Neural crest cell (in vitro differentiated cells): ENCODE results near the gene CDK7. TPM values are rescaled to one million over a fixed set of nuclear protein-coding genes. Genes with fewer than 3 reads are reported as not detected.
A peak's percentile ranks its signal among the peaks of the same experiment; 100 is the strongest.

Source experiments
- DNase-seq: peaks from one replicate; pipeline ENCODE4 v3.0.0; 2021; ENCODE audit warnings: low read depth, mixed read lengths, low spot score
- H3K27ac Mint-ChIP-seq: one replicate; pipeline ENCODE4 v1.8.0; 2021; ENCODE audit warnings: mild to moderate bottlenecking, mixed read lengths; ENCODE audit not compliant: unreplicated experiment
- H3K27me3 Mint-ChIP-seq: 2 replicates; pipeline ENCODE4 v1.8.0; 2021; ENCODE audit warnings: low read depth, mild to moderate bottlenecking, mixed read lengths
- H3K36me3 Mint-ChIP-seq: 2 replicates; pipeline ENCODE4 v1.8.0; 2021; ENCODE audit warnings: low read depth, mild to moderate bottlenecking, mixed read lengths
- H3K4me1 Mint-ChIP-seq: 2 replicates; pipeline ENCODE4 v1.8.0; 2021; ENCODE audit warnings: mixed read lengths
- H3K4me3 Mint-ChIP-seq: one replicate; pipeline ENCODE4 v1.8.0; 2021; ENCODE audit warnings: mild to moderate bottlenecking, mixed read lengths
- H3K9me3 Mint-ChIP-seq: 2 replicates; pipeline ENCODE4 v1.8.0; 2021; ENCODE audit warnings: mixed read lengths
- total RNA-seq: library from RNA; stranded (reverse); gene quantifications from 2 replicates; pipeline ENCODE4 v1.2.1, GENCODE V29; 2021
- TF ChIP-seq, protein P1 (sequence below): fragments of 200-600 bp; sonication (generic); conservative IDR thresholded peaks from 2 replicates; pipeline ENCODE4 v1.5.0; 2021; ENCODE audit warnings: antibody characterized with exemption, mild to moderate bottlenecking

The CDK7 gene
- total RNA-seq, 1 donor from 2014 or later, result 29.4 TPM

DNA sequence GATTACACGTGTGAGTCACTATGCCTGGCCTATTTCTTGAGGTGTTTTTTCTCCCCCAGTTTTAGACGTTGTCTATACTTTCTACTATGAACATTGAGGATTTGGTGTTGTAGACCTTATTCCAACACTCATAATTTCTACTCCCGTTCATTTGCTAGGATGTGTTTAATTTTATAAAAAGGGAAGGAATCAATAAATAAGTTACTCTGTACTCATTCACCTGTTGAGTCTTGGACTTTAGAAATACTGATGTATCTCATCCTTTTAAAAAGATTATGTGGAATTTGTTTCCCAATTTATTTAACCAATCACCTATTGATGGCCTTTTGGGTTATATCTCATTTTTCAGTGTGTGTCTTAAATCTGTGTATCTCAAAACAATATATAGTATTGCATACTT, 3.2 kb downstream of the CDK7 start:
- Mint-ChIP-seq H3K9me3 (no peaks in the 10 kb centered on the region), H3K4me1 (peaks cover 29% of the 10 kb centered on the region), H3K4me3 (peak overlapping the region; percentile 85), H3K27me3 (no peaks in the 10 kb centered on the region), H3K36me3 (peaks cover 18% of the 10 kb centered on the region), H3K27ac (no peak overlapping the region)
- TF ChIP-seq, protein P1, sequence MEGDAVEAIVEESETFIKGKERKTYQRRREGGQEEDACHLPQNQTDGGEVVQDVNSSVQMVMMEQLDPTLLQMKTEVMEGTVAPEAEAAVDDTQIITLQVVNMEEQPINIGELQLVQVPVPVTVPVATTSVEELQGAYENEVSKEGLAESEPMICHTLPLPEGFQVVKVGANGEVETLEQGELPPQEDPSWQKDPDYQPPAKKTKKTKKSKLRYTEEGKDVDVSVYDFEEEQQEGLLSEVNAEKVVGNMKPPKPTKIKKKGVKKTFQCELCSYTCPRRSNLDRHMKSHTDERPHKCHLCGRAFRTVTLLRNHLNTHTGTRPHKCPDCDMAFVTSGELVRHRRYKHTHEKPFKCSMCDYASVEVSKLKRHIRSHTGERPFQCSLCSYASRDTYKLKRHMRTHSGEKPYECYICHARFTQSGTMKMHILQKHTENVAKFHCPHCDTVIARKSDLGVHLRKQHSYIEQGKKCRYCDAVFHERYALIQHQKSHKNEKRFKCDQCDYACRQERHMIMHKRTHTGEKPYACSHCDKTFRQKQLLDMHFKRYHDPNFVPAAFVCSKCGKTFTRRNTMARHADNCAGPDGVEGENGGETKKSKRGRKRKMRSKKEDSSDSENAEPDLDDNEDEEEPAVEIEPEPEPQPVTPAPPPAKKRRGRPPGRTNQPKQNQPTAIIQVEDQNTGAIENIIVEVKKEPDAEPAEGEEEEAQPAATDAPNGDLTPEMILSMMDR, result no peak
- DNase-seq, result no peak

DNA sequence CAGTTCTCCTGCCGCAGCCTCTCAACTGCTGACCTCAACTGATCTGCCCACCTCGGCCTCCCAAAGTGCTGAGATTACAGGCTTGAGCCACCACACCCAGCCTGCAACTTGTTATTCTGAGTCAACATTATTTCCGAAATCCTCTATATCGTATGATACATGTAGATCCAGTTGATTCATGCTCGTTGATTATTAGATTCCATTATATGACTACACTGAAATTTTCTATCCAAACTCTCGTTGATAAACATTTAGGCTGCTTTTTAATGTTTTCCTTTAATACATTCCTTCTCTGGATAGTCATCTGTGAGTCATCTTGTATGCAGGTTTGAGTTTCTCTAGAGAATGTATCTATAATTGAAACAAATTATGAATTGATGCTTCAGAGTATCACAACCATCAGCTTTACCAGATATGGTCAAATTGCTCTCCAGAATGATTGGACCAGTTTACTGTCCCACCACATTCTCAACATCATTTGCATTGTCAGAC, 4.1 kb downstream of the CDK7 start:
- TF ChIP-seq, protein P1, result no peak
- Mint-ChIP-seq H3K9me3 (peaks cover 3% of the 10 kb centered on the region), H3K27ac (no peak overlapping the region), H3K4me3 (peak overlapping the region; percentile 55), H3K4me1 (peaks cover 29% of the 10 kb centered on the region), H3K36me3 (peaks cover 24% of the 10 kb centered on the region), H3K27me3 (no peaks in the 10 kb centered on the region)
- DNase-seq, result no peak

DNA sequence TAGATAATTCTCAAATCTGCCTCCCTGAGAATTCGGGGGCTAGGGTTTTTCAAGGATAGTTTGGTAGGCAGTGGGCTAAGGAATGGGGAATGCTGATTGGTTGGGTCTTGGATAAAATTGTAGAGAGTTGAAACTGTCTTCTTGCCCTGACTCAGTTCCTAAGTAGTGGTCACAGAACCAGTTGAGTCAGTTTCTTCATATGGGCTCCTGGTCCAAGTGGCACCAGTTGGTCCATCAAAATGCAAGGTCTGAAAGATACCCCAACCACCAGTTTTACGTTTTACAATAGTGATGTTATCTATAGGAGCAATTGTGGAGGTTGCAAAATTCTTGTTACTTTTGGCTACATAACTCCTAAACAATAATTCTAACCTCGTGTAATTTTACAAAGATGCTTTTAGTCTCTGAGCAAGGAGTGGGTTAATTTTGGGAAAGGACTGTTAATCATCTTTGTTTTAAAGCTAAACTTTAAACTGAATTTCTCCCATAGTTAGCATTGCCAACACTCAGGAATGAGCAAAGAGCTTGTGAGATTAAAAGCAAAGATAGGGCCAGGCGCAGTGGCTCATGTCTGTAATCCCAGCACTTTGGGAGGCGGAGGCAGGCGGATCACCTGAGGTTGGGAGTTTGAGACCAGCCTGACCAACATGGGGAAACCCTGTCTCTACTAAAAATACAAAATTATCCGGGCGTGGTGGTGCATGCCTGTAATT, 7.7 kb downstream of the CDK7 start:
- TF ChIP-seq, protein P1, result no peak
- Mint-ChIP-seq H3K9me3 (peaks cover 12% of the 10 kb centered on the region), H3K27me3 (no peaks in the 10 kb centered on the region), H3K4me3 (no peak overlapping the region), H3K36me3 (peaks cover 37% of the 10 kb centered on the region), H3K4me1 (peaks cover 6% of the 10 kb centered on the region), H3K27ac (no peak overlapping the region)
- DNase-seq, result no peak

DNA sequence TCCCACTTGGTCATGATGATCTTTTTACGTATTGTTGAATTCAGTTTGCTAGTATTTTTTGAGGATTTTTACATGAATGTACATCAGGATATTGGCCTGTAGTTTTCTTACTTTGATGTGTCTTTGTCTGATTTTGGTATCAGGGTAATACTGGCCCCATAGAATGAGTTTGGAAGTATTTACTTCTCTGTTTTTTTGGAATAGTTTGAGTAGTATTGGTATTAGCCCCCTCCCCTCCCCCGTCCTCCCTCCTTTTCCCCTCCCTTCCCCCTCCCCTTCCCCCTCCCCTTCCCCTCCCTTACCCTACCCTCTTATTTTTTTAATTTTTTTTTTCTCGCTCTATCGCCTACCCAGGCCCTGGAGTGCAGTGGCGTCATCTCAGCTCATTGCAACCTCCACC, 10.3 kb downstream of the CDK7 start:
- TF ChIP-seq, protein P1, result no peak
- peaks cover 6% of the 10 kb centered on the region for H3K4me1 Mint-ChIP-seq
- H3K27ac Mint-ChIP-seq, result no peak overlapping the region
- DNase-seq, result no peak
- no peak overlapping the region for H3K4me3 Mint-ChIP-seq
- H3K27me3 Mint-ChIP-seq, result no peaks in the 10 kb centered on the region
- H3K9me3 Mint-ChIP-seq, result peaks cover 12% of the 10 kb centered on the region
- peaks cover 39% of the 10 kb centered on the region for H3K36me3 Mint-ChIP-seq

DNA sequence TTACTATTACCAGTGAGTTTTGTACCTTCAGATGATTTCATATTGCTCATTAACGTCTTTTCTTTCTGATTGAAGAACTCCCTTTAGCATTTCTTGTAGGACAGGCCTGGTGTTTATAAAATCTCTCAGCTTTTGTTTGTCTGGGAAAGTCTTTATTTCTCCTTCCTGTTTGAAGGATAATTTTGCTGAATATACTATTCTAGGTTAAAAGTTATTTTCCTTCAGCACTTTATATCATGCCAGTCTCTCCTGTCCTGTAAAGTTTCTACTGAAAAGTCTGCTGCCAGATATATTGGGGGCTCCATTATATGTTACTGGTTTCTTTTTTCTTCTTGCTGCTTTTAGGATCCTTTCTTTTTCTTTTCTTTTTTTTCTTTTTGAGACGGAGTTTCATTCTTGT, 13.3 kb downstream of the CDK7 start:
- peaks cover 4% of the 10 kb centered on the region for H3K4me1 Mint-ChIP-seq
- H3K27me3 Mint-ChIP-seq, result no peaks in the 10 kb centered on the region
- no peak overlapping the region for H3K4me3 Mint-ChIP-seq
- H3K36me3 Mint-ChIP-seq, result peaks cover 21% of the 10 kb centered on the region
- H3K27ac Mint-ChIP-seq, result no peak overlapping the region
- peaks cover 12% of the 10 kb centered on the region for H3K9me3 Mint-ChIP-seq
- TF ChIP-seq, protein P1, result no peak
- no peak for DNase-seq
